GM19395 (cell line): Measurements from ENCODE around the gene PRICKLE4.
"Not testable (repeated sequence)": the region's sequence is repeated elsewhere in the genome, so short reads cannot be mapped to it uniquely, and the experiment has no call there.

Source experiments
- ATAC-seq: cut with Tn5 transposase; IDR thresholded peaks from one replicate; pipeline ENCODE4 v1.9.1; 2021; ENCODE audit warnings: mild to moderate bottlenecking, moderate library complexity; ENCODE audit not compliant: unreplicated experiment

Gene PRICKLE4

GRCh38 chr6:41790045-41790444 lies 9.5 kb downstream of the PRICKLE4 start:
- ATAC-seq: no peak

- no peak for ATAC-seq
Measured at GRCh38 chr6:41791305-41791704, 10.7 kb downstream of the PRICKLE4 start.

GRCh38 chr6:41791984-41792383 lies 11.4 kb downstream of the PRICKLE4 start:
- no peak for ATAC-seq

GRCh38 chr6:41796474-41796873 lies 15.9 kb downstream of the PRICKLE4 start:
- ATAC-seq: no peak

GRCh38 chr6:41798901-41799558 lies 18.4 kb downstream of the PRICKLE4 start:
- no peak for ATAC-seq

- ATAC-seq: no peak
Measured at GRCh38 chr6:41799559-41799911, 19.0 kb downstream of the PRICKLE4 start.

- no peak for ATAC-seq
Measured at GRCh38 chr6:41801380-41801779, 20.8 kb downstream of the PRICKLE4 start.

GRCh38 chr6:41805830-41806774 lies 25.5 kb downstream of the PRICKLE4 start:
- no peak for ATAC-seq

GRCh38 chr6:41811095-41811494 lies 30.5 kb downstream of the PRICKLE4 start:
- ATAC-seq: no peak

- ATAC-seq: not testable (repeated sequence)
Measured at GRCh38 chr6:41811946-41812345, 31.4 kb downstream of the PRICKLE4 start.

GRCh38 chr6:41813469-41813868 lies 32.9 kb downstream of the PRICKLE4 start:
- ATAC-seq: no peak

GRCh38 chr6:41813956-41814355 lies 33.4 kb downstream of the PRICKLE4 start:
- ATAC-seq: no peak

GRCh38 chr6:41814629-41815028 lies 34.0 kb downstream of the PRICKLE4 start:
- no peak for ATAC-seq

- no peak for ATAC-seq
Measured at GRCh38 chr6:41815587-41815986, 35.0 kb downstream of the PRICKLE4 start.

- ATAC-seq: no peak
Measured at GRCh38 chr6:41818271-41819054, 37.9 kb downstream of the PRICKLE4 start.

GRCh38 chr6:41821266-41821665 lies 40.7 kb downstream of the PRICKLE4 start:
- ATAC-seq: no peak

- no peak for ATAC-seq
Measured at GRCh38 chr6:41822021-41822420, 41.4 kb downstream of the PRICKLE4 start.

GRCh38 chr6:41823178-41823577 lies 42.6 kb downstream of the PRICKLE4 start:
- no peak for ATAC-seq

GRCh38 chr6:41824571-41825569 lies 44.3 kb downstream of the PRICKLE4 start:
- ATAC-seq: no peak

- no peak for ATAC-seq
Measured at GRCh38 chr6:41826343-41827022, 45.9 kb downstream of the PRICKLE4 start.
